ENCODE results near the gene DACH1.

DACH1 gene

GRCh38 chr13:71590654-71591148, 276.3 kb downstream of the DACH1 start (continued):
- TF ChIP-seq ZSCAN4 (tag by site-specific recombination; IDR thresholded peaks at IDR 0.05) (no peak), ZNF623 (tag by site-specific recombination; IDR thresholded peaks at IDR 0.05) (no peak)

GRCh38 chr13:71589032-71589431, 278.0 kb downstream of the DACH1 start:
- Histone ChIP-seq H3K36me3 (ENCODE audit: control insufficient read depth in 2 of 2, insufficient read depth in 1 of 2, low read length in 2 of 2) (no peaks in the 10 kb centered on the region), H3K27ac (ENCODE audit: extremely low read depth, low read depth, low read length) (no peak overlapping the region), H3K4me1 (ENCODE audit: control insufficient read depth, insufficient read depth, low read length) (peaks cover 2% of the 10 kb centered on the region; the same call in 1 of the 2 replicates), H3K9me3 (ENCODE audit: control insufficient read depth, insufficient read depth, low read depth, low read length) (no peaks in the 10 kb centered on the region), H3K4me3 (ENCODE audit: low read depth, low read length) (no peak overlapping the region)
- POLR2A ChIA-PET = no interaction called here
- no peak for TF ChIP-seq ZBTB10 (tag by site-specific recombination; IDR thresholded peaks at IDR 0.05)
- no peak for TF ChIP-seq ZNF645 (tag by site-specific recombination; IDR thresholded peaks at IDR 0.05)
- no peak for TF ChIP-seq ATF2 (tag by site-specific recombination; IDR thresholded peaks at IDR 0.05; ENCODE audit: low read depth)
- TF ChIP-seq PRDM4 (tag by site-specific recombination; IDR thresholded peaks at IDR 0.05) = 0 out of 2 replicates have a peak, but pooled peaks have one; percentile 50
- CTCF ChIA-PET = no interaction called here

- Histone ChIP-seq H3K9me3 (ENCODE audit: control insufficient read depth, insufficient read depth, low read depth, low read length) (no peaks in the 10 kb centered on the region), H3K4me3 (ENCODE audit: low read depth, low read length) (no peak overlapping the region), H3K36me3 (ENCODE audit: control insufficient read depth in 2 of 2, insufficient read depth in 1 of 2, low read length in 2 of 2) (no peaks in the 10 kb centered on the region), H3K27ac (ENCODE audit: extremely low read depth, low read depth, low read length) (no peak overlapping the region), H3K4me1 (ENCODE audit: control insufficient read depth, insufficient read depth, low read length) (peaks cover 2% of the 10 kb centered on the region; the same call in 1 of the 2 replicates)
- POLR2A ChIA-PET = no interaction called here
- CTCF ChIA-PET = interaction anchor here (0.6 to 0.9 kb wide), 2 partner anchors 9 to 291 kb away, joined by 3 to 4 read pairs; no protein-coding TSS in a partner anchor
- no peak for TF ChIP-seq ZNF433 (tag by site-specific recombination; IDR thresholded peaks at IDR 0.05; ENCODE audit: low read depth)
- TF ChIP-seq HOXA7 (CRISPR knock-in tag; IDR thresholded peaks at IDR 0.05; ENCODE audit: borderline replicate concordance) = no peak
- TF ChIP-seq ZFHX2 (tag by site-specific recombination; conservative IDR thresholded peaks at IDR 0.05) = no peak
- TF ChIP-seq ZNF18 (tag by site-specific recombination; IDR thresholded peaks at IDR 0.05) = no peak
- no peak for TF ChIP-seq ZNF580 (tag by site-specific recombination; IDR thresholded peaks at IDR 0.05)
- peak; percentile 80 for TF ChIP-seq ZNF449 (tag by site-specific recombination; IDR thresholded peaks at IDR 0.05)
Observed at GRCh38 chr13:71587817-71588216, 279.2 kb downstream of the DACH1 start.
